ENCODE results near the gene RDH12. TPM values are rescaled to one million over a fixed set of nuclear protein-coding genes. Genes with fewer than 3 reads are reported as not detected.

The RDH12 gene
- total RNA-seq, 2 experiments from 2014 or later, result not detected

GRCh38 chr14:67725171-67725570 is 23.5 kb downstream of the RDH12 start:
- Histone ChIP-seq H3K36me3 (ENCODE audit: insufficient read depth, low read length) (no peaks in the 10 kb centered on the region), H3K4me2 (ENCODE audit: low read length) (no peak overlapping the region), H4K20me1 (ENCODE audit: insufficient read depth, low read length) (no peaks in the 10 kb centered on the region), H3K27ac (ENCODE audit: low read depth, low read length, poor library complexity, severe bottlenecking) (no peak overlapping the region), H3K9me3 (ENCODE audit: low read length) (no peaks in the 10 kb centered on the region), H2AFZ (ENCODE audit: low read length) (no peak overlapping the region), H3K9me2 (ENCODE audit: insufficient read depth, low read length) (no peaks in the 10 kb centered on the region), H3K79me2 (ENCODE audit: insufficient read depth, low read depth, low read length) (no peaks in the 10 kb centered on the region), H3K4me1 (ENCODE audit: insufficient read depth, low read length, poor library complexity, severe bottlenecking) (no peaks in the 10 kb centered on the region), H3K4me3 (ENCODE audit: low read depth, low read length, poor library complexity, severe bottlenecking) (no peak overlapping the region)
- ChIA-PET POLR2A (no interaction called here), CTCF (ENCODE audit: unreplicated experiment) (no interaction called here)
- no TSS peak for BruUV-seq (replicated peaks)
- TF ChIP-seq EZH2phosphoT487 (IDR thresholded peaks at IDR 0.05; ENCODE audit: borderline replicate concordance, low read depth, low read length), result no peak
- no peak for TF ChIP-seq CTCF (conservative IDR thresholded peaks at IDR 0.05; ENCODE audit: low read length)
- intact Hi-C loops (cut with micrococcal nuclease; ENCODE audit: unreplicated experiment), result no loop called here
- no peak for DNase-seq (ENCODE audit: low spot score)

GRCh38 chr14:67727361-67727760 is 25.7 kb downstream of the RDH12 start:
- CTCF ChIA-PET (ENCODE audit: unreplicated experiment), result no interaction called here
- Histone ChIP-seq H3K4me3 (ENCODE audit: low read depth, low read length, poor library complexity, severe bottlenecking) (no peak overlapping the region), H2AFZ (ENCODE audit: low read length) (no peak overlapping the region), H3K27ac (ENCODE audit: low read depth, low read length, poor library complexity, severe bottlenecking) (no peak overlapping the region), H3K79me2 (ENCODE audit: insufficient read depth, low read depth, low read length) (no peaks in the 10 kb centered on the region), H4K20me1 (ENCODE audit: insufficient read depth, low read length) (no peaks in the 10 kb centered on the region), H3K9me3 (ENCODE audit: low read length) (no peaks in the 10 kb centered on the region), H3K9me2 (ENCODE audit: insufficient read depth, low read length) (no peaks in the 10 kb centered on the region), H3K36me3 (ENCODE audit: insufficient read depth, low read length) (no peaks in the 10 kb centered on the region), H3K4me1 (ENCODE audit: insufficient read depth, low read length, poor library complexity, severe bottlenecking) (no peaks in the 10 kb centered on the region), H3K4me2 (ENCODE audit: low read length) (no peak overlapping the region)
- intact Hi-C loops (cut with micrococcal nuclease; ENCODE audit: unreplicated experiment), result no loop called here
- no TSS peak for BruUV-seq (replicated peaks)
- TF ChIP-seq CTCF (conservative IDR thresholded peaks at IDR 0.05; ENCODE audit: low read length), result no peak
- no peak for DNase-seq (ENCODE audit: low spot score)
- POLR2A ChIA-PET, result no interaction called here

GRCh38 chr14:67728258-67728657 is 26.6 kb downstream of the RDH12 start:
- Histone ChIP-seq H4K20me1 (ENCODE audit: insufficient read depth, low read length) (no peaks in the 10 kb centered on the region), H3K4me3 (ENCODE audit: low read depth, low read length, poor library complexity, severe bottlenecking) (no peak overlapping the region), H3K36me3 (ENCODE audit: insufficient read depth, low read length) (no peaks in the 10 kb centered on the region), H2AFZ (ENCODE audit: low read length) (no peak overlapping the region), H3K9me3 (ENCODE audit: low read length) (no peaks in the 10 kb centered on the region), H3K4me2 (ENCODE audit: low read length) (no peak overlapping the region), H3K9me2 (ENCODE audit: insufficient read depth, low read length) (no peaks in the 10 kb centered on the region), H3K27ac (ENCODE audit: low read depth, low read length, poor library complexity, severe bottlenecking) (no peak overlapping the region), H3K79me2 (ENCODE audit: insufficient read depth, low read depth, low read length) (no peaks in the 10 kb centered on the region), H3K4me1 (ENCODE audit: insufficient read depth, low read length, poor library complexity, severe bottlenecking) (no peaks in the 10 kb centered on the region)
- intact Hi-C loops (cut with micrococcal nuclease; ENCODE audit: unreplicated experiment), result no loop called here
- ChIA-PET POLR2A (no interaction called here), CTCF (ENCODE audit: unreplicated experiment) (no interaction called here)
- no peak for DNase-seq (ENCODE audit: low spot score)
- no peak for TF ChIP-seq EZH2phosphoT487 (IDR thresholded peaks at IDR 0.05; ENCODE audit: borderline replicate concordance, low read depth, low read length)
- TF ChIP-seq CTCF (conservative IDR thresholded peaks at IDR 0.05; ENCODE audit: low read length), result no peak
- BruUV-seq (replicated peaks), result no TSS peak
